ENCODE data around the gene C19orf25. TPM values are rescaled to one million over a fixed set of nuclear protein-coding genes. Genes with fewer than 3 reads are reported as not detected.

Gene C19orf25
- total and polyA plus RNA-seq, 2 of the 13 experiments (the other 11 are each of a cell fraction or from before 2014, with no cell fraction given), result 14.2 to 32.4 TPM

- H3K9ac ChIP-seq (ENCODE audit: insufficient read depth, low read depth, low read length), result 0 out of 2 replicates have a peak overlapping the region, but pooled peaks have one; percentile 43
- DNase-seq (ENCODE audit: low spot score) (no peak), ATAC-seq (peak; percentile 13), FAIRE-seq (no peak)
- intact Hi-C loops (cut with micrococcal nuclease; ENCODE audit: unreplicated experiment) (no loop called here), in situ Hi-C loops (cut with HindIII; ENCODE audit: extremely low pct_ligation_motif_present, low pct_unique_long_range_greater_than_20kb) (no loop called here)
- H3K4me3 ChIP-seq (replicated peaks in 1 of 3; ENCODE audit: insufficient read depth in 1 of 3, low read depth in 2 of 3, low read length in 3 of 3), result peak overlapping the region; percentile 45 to 69 (median 55); a peak in 4 of 6 replicates
- 2% methylated on average over 9 of the region's 47 CpGs for WGBS (ENCODE audit: low lambda C conversion rate)
- no TSS peak for BruUV-seq (replicated peaks)
- H3K4me1 ChIP-seq (ENCODE audit: insufficient read depth, low read length), result peaks cover 25% of the 10 kb centered on the region
- peak overlapping the region; percentile 76 for H3K4me2 ChIP-seq (ENCODE audit: low read depth, low read length)
- no peaks in the 10 kb centered on the region for H3K79me2 ChIP-seq (ENCODE audit: insufficient read depth, low read length)
- no peak overlapping the region for H2AFZ ChIP-seq (ENCODE audit: low read length)
- H3K9me3 ChIP-seq (ENCODE audit: low read length), result no peaks in the 10 kb centered on the region
- H3K27me3 ChIP-seq (ENCODE audit: control insufficient read depth in 1 of 2, insufficient read depth in 2 of 2, low read length in 2 of 2), result no peaks in the 10 kb centered on the region
- no peak overlapping the region for H3K27ac ChIP-seq (ENCODE audit: extremely low read length, insufficient read depth, low read length)
- peaks cover 12% of the 10 kb centered on the region for H4K20me1 ChIP-seq (ENCODE audit: insufficient read depth, low read length)
- no peaks in the 10 kb centered on the region; a peak in 1 of 5 replicates for H3K36me3 ChIP-seq (replicated peaks in 1 of 2; ENCODE audit: control insufficient read depth in 1 of 2, insufficient read depth in 2 of 2, low read length in 2 of 2)
- ChIA-PET POLR2A (interaction anchor here (0.8 to 3.6 kb wide), 4 partner anchors 13 to 200 kb away, joined by 3 to 19 read pairs (median 4); partner anchors contain the start of genes CIRBP, PCSK4 and REEP6), CTCF (ENCODE audit: low intra/inter-chr PET ratio, low total read pairs) (no interaction called here)
- no peak for TF ChIP-seq IRF1 (CRISPR knock-in tag; IDR thresholded peaks at IDR 0.05; ENCODE audit: low read depth)
- TF ChIP-seq ZNF280B (CRISPR knock-in tag; IDR thresholded peaks at IDR 0.05; ENCODE audit: borderline replicate concordance), result no peak
- no peak for TF ChIP-seq ZNF558 (CRISPR knock-in tag; IDR thresholded peaks at IDR 0.05; ENCODE audit: borderline replicate concordance)
- TF ChIP-seq HDAC1 (CRISPR knock-in tag; IDR thresholded peaks at IDR 0.05), result 0 out of 2 replicates have a peak, but pooled peaks have one; percentile 20
- peak; percentile 13; the same call in 1 of the 2 replicates for TF ChIP-seq STAG1 (CRISPR knock-in tag; IDR thresholded peaks at IDR 0.05)
- TF ChIP-seq ZNF800 (CRISPR knock-in tag; IDR thresholded peaks at IDR 0.05), result peak; percentile 67; the same call in 1 of the 2 replicates
- TF ChIP-seq HNF4A (CRISPR knock-in tag; IDR thresholded peaks at IDR 0.05), result no peak
- TF ChIP-seq SP1 (IDR thresholded peaks at IDR 0.05), result no peak
- no peak for TF ChIP-seq SP1 (CRISPR knock-in tag; IDR thresholded peaks at IDR 0.05)
- TF ChIP-seq CTCF (CRISPR knock-in tag; IDR thresholded peaks at IDR 0.05), result peak; percentile 53
- TF ChIP-seq GATAD1 (CRISPR knock-in tag; IDR thresholded peaks at IDR 0.05), result no peak
- TF ChIP-seq ATF7-NPFF (CRISPR knock-in tag; IDR thresholded peaks at IDR 0.05; ENCODE audit: low read depth), result 0 out of 2 replicates have a peak, but pooled peaks have one; percentile 3
- no peak for TF ChIP-seq SNAPC4 (CRISPR knock-in tag; IDR thresholded peaks at IDR 0.05)
Measured at GRCh38 chr19:1468821-1469254, 10.2 kb downstream of the C19orf25 start.
